Gastrocnemius medialis (tissue), 4 donors: Measurements from ENCODE around the gene SNX30. TPM values are rescaled to one million over a fixed set of nuclear protein-coding genes. Genes with fewer than 3 reads are reported as not detected.

ENCODE experiments used
- ATAC-seq, 2 donors: fragments of 150-250 bp; one replicate each; pipeline ENCODE4 v1.9.1; 2016
- DNase-seq, 2 donors: peaks; one replicate each; pipeline ENCODE4 v3.0.0-alpha.2; 2019
- H3K27ac ChIP-seq, 4 donors: fragments of 200-600 bp; sonication (generic); 1 replicate in 1 of 4; 2 replicates in 3 of 4; pipeline ENCODE4 v1.5.1; 2016 to 2018; ENCODE audit warnings: mild to moderate bottlenecking in 2 of 4, moderate library complexity in 1 of 4
- H3K27me3 ChIP-seq, 3 donors: fragments of 200-600 bp; sonication (generic) in 2 of 3; 1 replicate in 1 of 3; 2 replicates in 2 of 3; pipeline versions ENCODE4 v1.5.1 to v1.6.0; 2016 to 2019; ENCODE audit warnings: mild to moderate bottlenecking in 1 of 3, moderate library complexity in 1 of 3
- H3K36me3 ChIP-seq, 2 donors: fragments of 200-600 bp; sonication (generic) in 1 of 2; one replicate each; pipeline ENCODE4 v1.5.1; 2017 to 2018
- H3K4me1 ChIP-seq, 2 donors: fragments of 200-600 bp; sonication (generic) in 1 of 2; one replicate each; pipeline ENCODE4 v1.5.1; 2016 to 2017; ENCODE audit warnings: mild to moderate bottlenecking in 2 of 2
- H3K4me3 ChIP-seq, 4 donors: fragments of 200-600 bp; sonication (generic) in 3 of 4; 1 replicate in 1 of 4; 2 replicates in 3 of 4; pipeline ENCODE4 v1.5.1; 2016 to 2019; ENCODE audit warnings: mild to moderate bottlenecking in 2 of 4
- H3K9me3 ChIP-seq, 3 donors: fragments of 200-600 bp; sonication (generic) in 2 of 3; 1 replicate in 1 of 3; 2 replicates in 2 of 3; pipeline ENCODE4 v1.5.1; 2016 to 2019
- CTCF ChIP-seq, 5 experiments: fragments of 450-650 bp in 3 of 5; fragments of 200-600 bp in 2 of 5; sonication (generic) in 2 of 5; IDR thresholded peaks in 4 of 5; conservative IDR thresholded peaks in 1 of 5; 1 replicate in 4 of 5; 2 replicates in 1 of 5; pipeline ENCODE4 v1.5.1; 2016 to 2019; ENCODE audit warnings: antibody characterized with exemption in 5 of 5, mild to moderate bottlenecking in 3 of 5, moderate library complexity in 3 of 5
- POLR2A ChIP-seq, 2 donors: fragments of 450-650 bp; IDR thresholded peaks; one replicate each; pipeline ENCODE4 v1.6.1; 2017; ENCODE audit warnings: antibody characterized with exemption in 2 of 2, mild to moderate bottlenecking in 2 of 2, moderate library complexity in 2 of 2
- in situ Hi-C, 4 donors: fragments of 200-750 bp; cut with MboI; loops; one replicate each; pipeline versions ENCODE4 v1.15.0 to v1.8.0; 2017; ENCODE audit warnings: low sequenced_read_pairs in 4 of 4
- intact Hi-C: fragments of 100-400 bp; cut with DNase I; formaldehyde crosslinking; loops from one replicate; pipeline ENCODE4 v1.15.1; 2023; ENCODE audit warnings: low total_unique reads
- total RNA-seq, 4 donors: library from RNA; depleted of rRNA; stranded (reverse); fragments of >200 nt; gene quantifications; one replicate each; pipeline versions ENCODE4 v1.1.0 to v1.2.3, GENCODE V29; 2016

Gene SNX30
- total RNA-seq, 4 donors from 2014 or later: 2.3 to 6.1 (median 3.9) TPM

DNA sequence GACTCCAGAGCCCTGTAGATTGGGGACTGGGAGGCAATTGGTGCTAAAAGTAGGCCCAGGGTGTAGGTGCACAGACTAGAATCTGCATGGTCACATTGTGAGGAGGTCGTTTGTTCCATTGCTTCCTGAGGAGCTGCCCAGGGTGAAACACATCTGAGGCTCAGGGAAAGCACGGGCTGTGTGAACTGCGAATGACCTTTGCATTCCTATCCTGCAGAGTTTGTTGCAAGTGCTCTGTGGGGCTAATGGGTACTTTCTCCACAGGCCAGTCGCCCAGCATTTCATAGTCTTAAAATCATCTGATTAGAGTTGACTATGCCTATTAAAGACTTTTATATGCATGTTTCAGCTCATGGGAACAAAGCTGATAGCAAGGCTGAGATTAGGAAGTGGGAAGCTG lies 154.5 kb downstream of the SNX30 start:
- DNase-seq: no peak
- no peak for ATAC-seq
- Histone ChIP-seq H3K9me3 (no peaks in the 10 kb centered on the region), H3K27me3 (no peaks in the 10 kb centered on the region), H3K36me3 (no peaks in the 10 kb centered on the region), H3K4me3 (no peak overlapping the region), H3K27ac (no peak overlapping the region), H3K4me1 (no peaks in the 10 kb centered on the region)
- TF ChIP-seq POLR2A (IDR thresholded peaks at IDR 0.05): no peak
- no peak for TF ChIP-seq CTCF (IDR thresholded peaks at IDR 0.05 in 4 of 5, conservative IDR thresholded peaks at IDR 0.05 in 1 of 5)
- in situ Hi-C loops: loop anchor here in 1 of 4 donors (10.0 kb wide), 1 partner anchor 60 kb away; no protein-coding TSS in a partner anchor
- intact Hi-C loops: no loop called here

DNA sequence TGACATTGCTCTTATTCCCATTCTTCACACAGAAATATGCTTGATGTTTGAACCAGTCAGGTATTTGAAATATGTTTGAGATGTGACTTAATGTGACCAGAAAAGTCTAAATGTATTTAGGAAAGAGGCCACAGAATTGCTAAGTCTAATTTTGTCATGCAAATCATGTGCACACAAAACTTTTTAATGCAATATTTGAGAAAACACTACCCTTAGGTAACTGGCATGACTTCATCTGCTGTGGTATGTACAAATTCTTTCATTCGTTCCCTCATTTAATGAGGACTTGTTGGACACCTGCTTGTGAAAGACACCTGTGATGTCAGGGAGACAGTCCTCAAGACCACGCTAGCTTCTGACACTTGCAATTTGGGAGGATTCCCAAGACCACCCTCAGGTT lies 161.2 kb downstream of the SNX30 start:
- Histone ChIP-seq H3K9me3 (no peaks in the 10 kb centered on the region), H3K36me3 (no peaks in the 10 kb centered on the region), H3K4me1 (no peaks in the 10 kb centered on the region), H3K4me3 (no peak overlapping the region), H3K27me3 (no peaks in the 10 kb centered on the region), H3K27ac (no peak overlapping the region)
- in situ Hi-C loops: no loop called here
- TF ChIP-seq POLR2A (IDR thresholded peaks at IDR 0.05) (no peak), CTCF (IDR thresholded peaks at IDR 0.05 in 4 of 5, conservative IDR thresholded peaks at IDR 0.05 in 1 of 5) (no peak)
- ATAC-seq (no peak), DNase-seq (no peak)
- intact Hi-C loops: no loop called here

DNA sequence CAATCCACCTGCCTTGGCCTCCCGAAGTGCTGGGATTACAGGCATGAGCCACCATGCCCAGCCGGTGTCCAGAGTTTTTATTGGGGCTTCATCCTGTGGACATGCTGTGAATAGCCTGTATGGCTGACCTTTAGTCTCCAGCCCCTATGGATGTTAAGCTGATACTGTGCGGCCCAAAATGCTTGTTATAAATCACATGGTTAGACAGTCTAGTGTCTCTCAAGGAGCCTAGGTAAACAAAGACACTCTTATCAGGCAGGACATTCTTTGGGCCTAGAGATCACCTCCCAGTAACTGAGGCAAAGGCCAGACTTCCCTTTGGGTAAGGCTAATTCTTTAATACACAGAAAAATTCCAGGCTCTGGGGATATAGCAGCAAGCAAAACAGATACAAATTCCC lies 162.1 kb downstream of the SNX30 start:
- H3K27me3 ChIP-seq: no peaks in the 10 kb centered on the region
- in situ Hi-C loops (no loop called here), intact Hi-C loops (no loop called here)
- no peaks in the 10 kb centered on the region for H3K4me1 ChIP-seq
- no peaks in the 10 kb centered on the region for H3K9me3 ChIP-seq
- H3K4me3 ChIP-seq: no peak overlapping the region
- H3K27ac ChIP-seq: no peak overlapping the region
- ATAC-seq (no peak), DNase-seq (no peak)
- no peak for TF ChIP-seq CTCF (IDR thresholded peaks at IDR 0.05 in 4 of 5, conservative IDR thresholded peaks at IDR 0.05 in 1 of 5)
- TF ChIP-seq POLR2A (IDR thresholded peaks at IDR 0.05): no peak
- no peaks in the 10 kb centered on the region for H3K36me3 ChIP-seq

GRCh38 chr9:112913326-112913725 lies 162.8 kb downstream of the SNX30 start:
- ATAC-seq (no peak), DNase-seq (no peak)
- H3K9me3 ChIP-seq: no peaks in the 10 kb centered on the region
- no peaks in the 10 kb centered on the region for H3K27me3 ChIP-seq
- intact Hi-C loops: no loop called here
- no peaks in the 10 kb centered on the region for H3K36me3 ChIP-seq
- TF ChIP-seq CTCF (IDR thresholded peaks at IDR 0.05 in 4 of 5, conservative IDR thresholded peaks at IDR 0.05 in 1 of 5) (no peak), POLR2A (IDR thresholded peaks at IDR 0.05) (no peak)
- in situ Hi-C loops: no loop called here
- no peaks in the 10 kb centered on the region for H3K4me1 ChIP-seq
- H3K4me3 ChIP-seq: no peak overlapping the region
- H3K27ac ChIP-seq: no peak overlapping the region

- Histone ChIP-seq H3K27ac (no peak overlapping the region), H3K27me3 (no peaks in the 10 kb centered on the region), H3K9me3 (no peaks in the 10 kb centered on the region), H3K4me1 (no peaks in the 10 kb centered on the region), H3K36me3 (no peaks in the 10 kb centered on the region), H3K4me3 (no peak overlapping the region)
- intact Hi-C loops (no loop called here), in situ Hi-C loops (no loop called here)
- ATAC-seq (no peak), DNase-seq (no peak)
- TF ChIP-seq POLR2A (IDR thresholded peaks at IDR 0.05) (no peak), CTCF (IDR thresholded peaks at IDR 0.05 in 4 of 5, conservative IDR thresholded peaks at IDR 0.05 in 1 of 5) (no peak)
These were observed 164.0 kb downstream of the SNX30 start for GRCh38 chr9:112914524-112914923.
